SK-N-SH (cell line): Measurements from ENCODE around the gene PRMT5. TPM values are rescaled to one million over a fixed set of nuclear protein-coding genes. Genes with fewer than 3 reads are reported as not detected.

Source experiments
- CTCF ChIA-PET: fragments of 300-600, 350-600 bp; formaldehyde crosslinking; extraction: SDS; loops from one replicate; lab custom pipeline; 2021; lab: Yijun Ruan, JAX
- POLR2A ChIA-PET: fragments of 350-600 bp; sonication (Branson Sonifier 250); formaldehyde crosslinking; extraction: SDS; loops from one replicate; lab custom pipeline; 2020; ENCODE audit warnings: antibody characterized with exemption, inconsistent platforms; lab: Yijun Ruan, JAX
- DNase-seq: peaks from one replicate; pipeline ENCODE4 v3.0.0; 2012
- H2AFZ ChIP-seq: fragments of 200-600 bp; sonication (generic); 2 replicates; pipeline ENCODE4 v1.8.1; 2016; ENCODE audit warnings: antibody characterized with exemption, mild to moderate bottlenecking, low read depth
- H3F3A ChIP-seq: fragments of 200-600 bp; sonication (generic); replicated peaks from 2 replicates; pipeline ENCODE3; 2016; ENCODE audit warnings: antibody characterized with exemption, mild to moderate bottlenecking; ENCODE audit not compliant: insufficient read depth
- H3K27ac ChIP-seq, 2 experiments: fragments of 200-500 bp in 1 of 2; fragments of 200-600 bp in 1 of 2; sonication (Bioruptor generic) in 1 of 2; sonication (generic), shearing (Covaris generic) in 1 of 2; 2 replicates each; pipeline versions ENCODE4 v1.5.1 to v1.6.1; 2014 to 2016; ENCODE audit warnings: low read depth in 2 of 2, inconsistent platforms in 1 of 2, low read length in 1 of 2, mild to moderate bottlenecking in 1 of 2, mixed read lengths in 1 of 2
- H3K27me3 ChIP-seq: fragments of 200-600 bp; sonication (generic), shearing (Covaris generic); 2 replicates; pipeline ENCODE4 v1.6.1; 2016; ENCODE audit warnings: mixed run types; ENCODE audit not compliant: insufficient read depth
- H3K36me3 ChIP-seq, 2 experiments: fragments of 200-500 bp in 1 of 2; fragments of 200-600 bp in 1 of 2; sonication (Bioruptor generic) in 1 of 2; sonication (generic) in 1 of 2; replicated peaks in 1 of 2; 2 replicates each; pipeline versions ENCODE3 to v1.5.1; 2014 to 2016; ENCODE audit warnings: low read length in 1 of 2, mild to moderate bottlenecking in 1 of 2; ENCODE audit not compliant: insufficient read depth in 2 of 2, control insufficient read depth in 1 of 2
- H3K4me1 ChIP-seq, 2 experiments: fragments of 200-500 bp in 1 of 2; fragments of 200-600 bp in 1 of 2; sonication (Bioruptor generic) in 1 of 2; sonication (generic), shearing (Covaris generic) in 1 of 2; 2 replicates each; pipeline versions ENCODE4 v1.5.1 to v1.6.1; 2014 to 2016; ENCODE audit warnings: low read depth in 1 of 2, low read length in 1 of 2, mixed run types in 1 of 2; ENCODE audit not compliant: insufficient read depth in 2 of 2, control insufficient read depth in 1 of 2
- H3K4me2 ChIP-seq: fragments of 200-600 bp; sonication (generic), shearing (Covaris generic); 2 replicates; pipeline ENCODE4 v1.6.1; 2017; ENCODE audit warnings: mixed run types
- H3K4me3 ChIP-seq, 2 experiments: fragments of 200-500 bp in 1 of 2; fragments of 200-600 bp in 1 of 2; sonication (Bioruptor generic) in 1 of 2; sonication (generic), shearing (Covaris generic) in 1 of 2; 2 replicates each; pipeline versions ENCODE4 v1.5.1 to v1.8.1; 2014 to 2016; ENCODE audit warnings: low read depth in 2 of 2, inconsistent platforms in 1 of 2, low read length in 1 of 2, mild to moderate bottlenecking in 1 of 2, mixed read lengths in 1 of 2, moderate library complexity in 1 of 2
- H3K79me2 ChIP-seq: fragments of 200-600 bp; sonication (generic); 2 replicates; pipeline ENCODE4 v1.8.1; 2017; ENCODE audit warnings: mild to moderate bottlenecking; ENCODE audit not compliant: insufficient read depth
- H3K9ac ChIP-seq: fragments of 200-600 bp; sonication (generic); 2 replicates; pipeline ENCODE4 v1.6.1; 2017; ENCODE audit warnings: mixed run types
- H3K9me2 ChIP-seq: fragments of 200-600 bp; sonication (generic); 2 replicates; pipeline ENCODE4 v1.6.1; 2017; ENCODE audit warnings: mixed run types
- H3K9me3 ChIP-seq: fragments of 200-600 bp; sonication (generic); 2 replicates; pipeline ENCODE4 v1.6.1; 2017; ENCODE audit warnings: mixed run types, mild to moderate bottlenecking, moderate library complexity
- H4K20me1 ChIP-seq: fragments of 200-600 bp; sonication (generic); 2 replicates; pipeline ENCODE4 v1.6.1; 2017; ENCODE audit warnings: mild to moderate bottlenecking, mixed run types; ENCODE audit not compliant: insufficient read depth
- CTCF ChIP-seq: fragments of 200-600 bp; sonication (generic); IDR thresholded peaks from 2 replicates; pipeline ENCODE4 v1.6.1; 2017; ENCODE audit warnings: antibody characterized with exemption, mild to moderate bottlenecking, moderate library complexity
- EP300 ChIP-seq, 2 experiments: IDR thresholded peaks; 2 replicates each; pipeline versions ENCODE4 v1.4.0 to v1.6.1; 2012; ENCODE audit warnings: borderline replicate concordance in 1 of 2, low read depth in 1 of 2, low read length in 1 of 2
- FOSL2 ChIP-seq: IDR thresholded peaks from 2 replicates; pipeline ENCODE4 v1.4.0; 2012; ENCODE audit warnings: low read depth, mild to moderate bottlenecking, moderate library complexity, borderline replicate concordance
- FOXM1 ChIP-seq: IDR thresholded peaks from 2 replicates; pipeline ENCODE4 v1.4.0; 2012; ENCODE audit warnings: low read depth, mild to moderate bottlenecking
- GABPA ChIP-seq: IDR thresholded peaks from 2 replicates; pipeline ENCODE4 v1.4.0; 2012; ENCODE audit warnings: low read depth, mild to moderate bottlenecking
- GATA2 ChIP-seq: sonication (generic); formaldehyde crosslinking; IDR thresholded peaks from 2 replicates; pipeline ENCODE4 v1.5.0; 2020; ENCODE audit warnings: mild to moderate bottlenecking, missing genetic modification reagents
- IRF3 ChIP-seq: fragments of 150-350 bp; IDR thresholded peaks from 2 replicates; pipeline ENCODE4 v1.6.1; 2016; ENCODE audit warnings: mild to moderate bottlenecking, low read depth, low read length
- NFIC ChIP-seq: IDR thresholded peaks from 2 replicates; pipeline ENCODE4 v1.4.0; 2012; ENCODE audit warnings: borderline replicate concordance
- PBX3 ChIP-seq: IDR thresholded peaks from 2 replicates; pipeline ENCODE4; 2012
- RAD21 ChIP-seq: IDR thresholded peaks from 2 replicates; pipeline ENCODE4 v1.6.1; 2012; ENCODE audit warnings: mild to moderate bottlenecking, low read length
- RXRA ChIP-seq: IDR thresholded peaks from 2 replicates; pipeline ENCODE4 v1.4.0; 2012; ENCODE audit warnings: low read depth, mild to moderate bottlenecking, borderline replicate concordance
- SMC3 ChIP-seq: IDR thresholded peaks from 2 replicates; pipeline ENCODE4 v1.6.1; 2012; ENCODE audit warnings: low read depth, low read length, improper control_type of control experiment
- TEAD4 ChIP-seq: IDR thresholded peaks from 2 replicates; pipeline ENCODE4 v1.4.0; 2012; ENCODE audit warnings: mild to moderate bottlenecking, borderline replicate concordance; ENCODE audit not compliant: insufficient read depth
- USF1 ChIP-seq: IDR thresholded peaks from 2 replicates; pipeline ENCODE4 v1.4.0; 2012; ENCODE audit warnings: low read depth, borderline replicate concordance
- WGBS: methylation state at CpG from one replicate; pipeline ENCODE4 v1.1.6; 2017; ENCODE audit warnings: low lambda C conversion rate; 5-methylcytosine and 5-hydroxymethylcytosine counted together
- polyA plus RNA-seq, 3 experiments: library from polyadenylated mRNA; depleted of rRNA; stranded (reverse); fragments of >200 nt; gene quantifications; 2 replicates each; pipeline ENCODE4 v1.2.3, GENCODE V29; 2012

Gene PRMT5
- polyA plus RNA-seq, 1 of the 3 experiments (the other 2 are of a cell fraction), result 132 TPM

GRCh38 chr14:22900081-22900799 lies 28.9 kb downstream of the PRMT5 start:
- peaks cover 25 to 47% of the 10 kb centered on the region in 2 experiments for H3K36me3 ChIP-seq
- 0 out of 4 replicates have a peak overlapping the region, but pooled peaks of 1 of the 2 experiments have one; percentile 17 for H3K27ac ChIP-seq
- peaks cover 0 to 14% of the 10 kb centered on the region in 2 experiments; a peak in 3 of 4 replicates for H3K4me1 ChIP-seq
- no peaks in the 10 kb centered on the region for H3K9me3 ChIP-seq
- H3K9me2 ChIP-seq, result no peaks in the 10 kb centered on the region
- peak; percentile 72 for DNase-seq
- H4K20me1 ChIP-seq, result no peaks in the 10 kb centered on the region
- WGBS, result 27% methylated on average over 3 of the region's 3 CpGs
- H3K9ac ChIP-seq, result no peak overlapping the region
- peaks cover 15% of the 10 kb centered on the region for H3F3A ChIP-seq
- no peak overlapping the region for H3K4me3 ChIP-seq
- ChIA-PET CTCF (interaction anchor here (0.8 to 6.0 kb wide), 15 partner anchors 11 to 343 kb away, joined by 3 to 96 read pairs (median 7); partner anchors contain the start of genes LRP10, MRPL52, RBM23 and REM2), POLR2A (no interaction called here)
- H3K4me2 ChIP-seq, result no peak overlapping the region
- no peaks in the 10 kb centered on the region for H3K27me3 ChIP-seq
- TF ChIP-seq PBX3 (no peak), CTCF (peak; percentile 62), SMC3 (peak; percentile 54), RAD21 (peak; percentile 69), TEAD4 (no peak)
- no peak overlapping the region for H2AFZ ChIP-seq
- no peaks in the 10 kb centered on the region for H3K79me2 ChIP-seq

GRCh38 chr14:22898302-22899090 lies 30.7 kb downstream of the PRMT5 start:
- peaks cover 0 to 14% of the 10 kb centered on the region in 2 experiments; a peak in 3 of 4 replicates for H3K4me1 ChIP-seq
- DNase-seq, result no peak
- 31% methylated on average over 8 of the region's 8 CpGs for WGBS
- ChIA-PET CTCF (interaction anchor here (5.0 to 6.0 kb wide), 3 partner anchors 12 to 27 kb away, joined by 34 to 96 read pairs (median 77); partner anchors contain the start of genes LRP10, RBM23 and REM2), POLR2A (interaction anchor here (1.5 kb wide), 1 partner anchor 48 kb away, joined by 3 read pairs; no protein-coding TSS in a partner anchor)
- no peaks in the 10 kb centered on the region for H3K27me3 ChIP-seq
- H3K27ac ChIP-seq, result peak overlapping the region in 1 of 2 experiments; percentile 62; a peak in 2 of 4 replicates
- no peak overlapping the region for H3K4me3 ChIP-seq
- peaks cover 8 to 30% of the 10 kb centered on the region in 2 experiments for H3K36me3 ChIP-seq
- H2AFZ ChIP-seq, result no peak overlapping the region
- no peaks in the 10 kb centered on the region for H3K79me2 ChIP-seq
- 0 out of 2 replicates have a peak overlapping the region, but pooled peaks have one; percentile 10 for H3K9ac ChIP-seq
- peak overlapping the region; percentile 46 for H3K4me2 ChIP-seq
- no peaks in the 10 kb centered on the region for H4K20me1 ChIP-seq
- H3K9me3 ChIP-seq, result no peaks in the 10 kb centered on the region
- no peaks in the 10 kb centered on the region for H3K9me2 ChIP-seq
- H3F3A ChIP-seq, result peaks cover 15% of the 10 kb centered on the region
- no peak for TF ChIP-seq FOXM1
- TF ChIP-seq GABPA, result no peak
- TF ChIP-seq IRF3, result no peak
- no peak for TF ChIP-seq RXRA
- TF ChIP-seq EP300 (IDR thresholded peaks at IDR 0.05; ENCODE audit: borderline replicate concordance in 1 of 2, low read depth in 1 of 2, low read length in 1 of 2), result no peak
- peak; percentile 77; the same call in 1 of the 2 replicates for TF ChIP-seq FOSL2
- peak; percentile 87 for TF ChIP-seq PBX3
- no peak for TF ChIP-seq USF1
- TF ChIP-seq NFIC, result no peak
- no peak for TF ChIP-seq GATA2 (CRISPR knock-in tag)
